Liver (tissue), 9 donors: ENCODE results near the gene AKT2. TPM values are rescaled to one million over a fixed set of nuclear protein-coding genes. Genes with fewer than 3 reads are reported as not detected.
A peak's percentile ranks its signal among the peaks of the same experiment; 100 is the strongest.

Source experiments
- DNase-seq: peaks from one replicate; pipeline ENCODE4 v3.0.0-alpha.2; 2017; ENCODE audit warnings: low spot score
- H3K27ac ChIP-seq, 2 donors: one replicate each; pipeline ENCODE4 v1.7.0; 2013; ENCODE audit warnings: inconsistent platforms in 2 of 2, low read length in 2 of 2, control low read depth in 1 of 2, low read depth in 1 of 2, mild to moderate bottlenecking in 1 of 2
- H3K27me3 ChIP-seq, 4 donors: one replicate each; pipeline versions ENCODE4 v1.6.1 to v1.7.0; 2013; ENCODE audit warnings: low read length in 3 of 4, inconsistent platforms in 1 of 4, mild to moderate bottlenecking in 1 of 4, moderate library complexity in 1 of 4; ENCODE audit not compliant: control insufficient read depth in 4 of 4, insufficient read depth in 4 of 4
- H3K36me3 ChIP-seq, 4 donors: one replicate each; pipeline versions ENCODE4 v1.6.1 to v1.7.0; 2013; ENCODE audit warnings: low read length in 3 of 4, mild to moderate bottlenecking in 3 of 4, low read depth in 1 of 4, moderate library complexity in 1 of 4; ENCODE audit not compliant: control insufficient read depth in 4 of 4, insufficient read depth in 3 of 4
- H3K4me1 ChIP-seq, 4 donors: one replicate each; pipeline versions ENCODE4 v1.6.1 to v1.7.0; 2013; ENCODE audit warnings: low read length in 3 of 4, mild to moderate bottlenecking in 3 of 4, moderate library complexity in 1 of 4; ENCODE audit not compliant: control insufficient read depth in 4 of 4, insufficient read depth in 4 of 4
- H3K4me3 ChIP-seq, 3 donors: one replicate each; pipeline versions ENCODE4 v1.6.1 to v1.7.0; 2013; ENCODE audit warnings: low read length in 3 of 3, control low read depth in 1 of 3, low read depth in 1 of 3, mild to moderate bottlenecking in 1 of 3
- H3K9ac ChIP-seq, 2 donors: one replicate each; pipeline ENCODE4 v1.7.0; 2013; ENCODE audit warnings: low read length in 2 of 2, mild to moderate bottlenecking in 2 of 2, moderate library complexity in 2 of 2, control low read depth in 1 of 2, low read depth in 1 of 2
- H3K9me3 ChIP-seq, 4 donors: one replicate each; pipeline versions ENCODE4 v1.6.1 to v1.7.0; 2013; ENCODE audit warnings: low read length in 3 of 4; ENCODE audit not compliant: control insufficient read depth in 4 of 4
- FOXA2 ChIP-seq: IDR thresholded peaks from 2 replicates; pipeline ENCODE4 v1.6.1; 2016; ENCODE audit warnings: antibody characterized with exemption
- GABPA ChIP-seq, 2 donors: IDR thresholded peaks in 1 of 2; conservative IDR thresholded peaks in 1 of 2; 2 replicates each; pipeline ENCODE4 v1.6.1; 2016; ENCODE audit warnings: antibody characterized with exemption in 2 of 2, mild to moderate bottlenecking in 1 of 2, moderate library complexity in 1 of 2
- HNF4A ChIP-seq, 2 donors: conservative IDR thresholded peaks; 2 replicates each; pipeline ENCODE4 v1.6.1; 2016; ENCODE audit warnings: antibody characterized with exemption in 2 of 2, mild to moderate bottlenecking in 2 of 2
- HNF4G ChIP-seq: IDR thresholded peaks from 2 replicates; pipeline ENCODE4 v1.6.1; 2016; ENCODE audit warnings: antibody characterized with exemption
- JUND ChIP-seq, 2 donors: IDR thresholded peaks; 2 replicates each; pipeline ENCODE4 v1.6.1; 2016; ENCODE audit warnings: antibody characterized with exemption in 2 of 2
- NR2F2 ChIP-seq: IDR thresholded peaks from 2 replicates; pipeline ENCODE4 v1.6.1; 2016; ENCODE audit warnings: antibody characterized with exemption
- RAD21 ChIP-seq, 2 donors: IDR thresholded peaks; 2 replicates each; pipeline ENCODE4 v1.6.1; 2016; ENCODE audit warnings: antibody characterized with exemption in 2 of 2, mild to moderate bottlenecking in 2 of 2
- RXRA ChIP-seq, 2 donors: IDR thresholded peaks; 2 replicates each; pipeline ENCODE4 v1.6.1; 2017 to 2018; ENCODE audit warnings: antibody characterized with exemption in 2 of 2, mild to moderate bottlenecking in 1 of 2
- SP1 ChIP-seq: IDR thresholded peaks from 2 replicates; pipeline ENCODE4 v1.6.1; 2018; ENCODE audit warnings: antibody characterized with exemption, mild to moderate bottlenecking
- TAF1 ChIP-seq: conservative IDR thresholded peaks from 2 replicates; pipeline ENCODE4 v1.6.1; 2016; ENCODE audit warnings: antibody characterized with exemption, mild to moderate bottlenecking
- YY1 ChIP-seq: IDR thresholded peaks from 2 replicates; pipeline ENCODE4 v1.6.1; 2016; ENCODE audit warnings: antibody characterized with exemption, mild to moderate bottlenecking
- WGBS: extraction: QIAGEN DNeasy Blood & Tissue Kit; methylation state at CpG from one replicate; pipeline ENCODE4 v1.1.7; 2013; 5-methylcytosine and 5-hydroxymethylcytosine counted together
- polyA plus RNA-seq, 2 donors: library from polyadenylated mRNA; stranded (reverse) in 1 of 2; unstranded in 1 of 2; fragments of 200-250 nt in 1 of 2; fragments of >200 nt in 1 of 2; fragmentation: Nextera tagmentation in 1 of 2; extraction: Ambion mirVana in 1 of 2; gene quantifications; one replicate each; pipeline versions ENCODE4 v1.2.1 to v1.2.3, GENCODE V29; 2013 to 2015
- total RNA-seq, 2 donors: library from RNA; depleted of rRNA; stranded (reverse); fragments of >200 nt; gene quantifications; one replicate each; pipeline ENCODE4 v1.2.3, GENCODE V29; 2014
- TF ChIP-seq, protein P1 (sequence below): IDR thresholded peaks from 2 replicates; pipeline ENCODE4 v1.6.1; 2016; ENCODE audit warnings: antibody characterized with exemption
- TF ChIP-seq, protein P2 (sequence below): IDR thresholded peaks from 2 replicates; pipeline ENCODE4 v1.6.1; 2016; ENCODE audit warnings: antibody characterized with exemption
- TF ChIP-seq, protein P3 (sequence below): fragments of 150-350 bp; IDR thresholded peaks from 2 replicates; pipeline ENCODE4 v1.5.1; 2017; ENCODE audit warnings: improper control_type of control experiment, low read depth, low read length; ENCODE audit not compliant: missing input control
- TF ChIP-seq, protein P4 (sequence below): IDR thresholded peaks from 2 replicates; pipeline ENCODE4 v1.6.1; 2016; ENCODE audit warnings: antibody characterized with exemption
- TF ChIP-seq, protein P5 (sequence below): IDR thresholded peaks from 2 replicates; pipeline ENCODE4 v1.6.1; 2016; ENCODE audit warnings: antibody characterized with exemption, mild to moderate bottlenecking
- donor health status: healthy.
- donor health status: healthy.
- donor health status: healthy.
- donor health status: healthy.
- donor health status: healthy.

AKT2 gene
- total and polyA plus RNA-seq, 4 donors, result 23.2 to 110 (median 60.4) TPM

DNA sequence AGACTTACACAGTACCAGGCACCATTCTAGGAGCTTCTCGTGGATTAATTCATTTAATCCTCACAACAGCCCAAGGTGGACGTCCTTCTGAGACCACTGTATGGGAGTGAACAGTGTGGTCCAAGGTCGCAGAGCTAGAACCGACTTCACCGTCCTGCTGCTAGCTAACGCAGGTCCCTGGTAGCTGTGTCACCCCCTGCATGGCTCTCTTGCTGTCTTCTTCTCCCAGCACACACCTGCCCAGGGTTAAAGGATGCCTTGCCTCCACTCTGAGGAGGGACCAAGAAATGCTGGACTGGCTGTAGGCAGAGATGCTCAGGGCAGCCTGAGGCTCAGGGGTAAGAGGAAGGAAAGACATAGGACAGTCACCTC lies 3.0 kb downstream of the AKT2 start (continued):
- TF ChIP-seq, protein P1, sequence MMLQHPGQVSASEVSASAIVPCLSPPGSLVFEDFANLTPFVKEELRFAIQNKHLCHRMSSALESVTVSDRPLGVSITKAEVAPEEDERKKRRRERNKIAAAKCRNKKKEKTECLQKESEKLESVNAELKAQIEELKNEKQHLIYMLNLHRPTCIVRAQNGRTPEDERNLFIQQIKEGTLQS, result no peak

DNA sequence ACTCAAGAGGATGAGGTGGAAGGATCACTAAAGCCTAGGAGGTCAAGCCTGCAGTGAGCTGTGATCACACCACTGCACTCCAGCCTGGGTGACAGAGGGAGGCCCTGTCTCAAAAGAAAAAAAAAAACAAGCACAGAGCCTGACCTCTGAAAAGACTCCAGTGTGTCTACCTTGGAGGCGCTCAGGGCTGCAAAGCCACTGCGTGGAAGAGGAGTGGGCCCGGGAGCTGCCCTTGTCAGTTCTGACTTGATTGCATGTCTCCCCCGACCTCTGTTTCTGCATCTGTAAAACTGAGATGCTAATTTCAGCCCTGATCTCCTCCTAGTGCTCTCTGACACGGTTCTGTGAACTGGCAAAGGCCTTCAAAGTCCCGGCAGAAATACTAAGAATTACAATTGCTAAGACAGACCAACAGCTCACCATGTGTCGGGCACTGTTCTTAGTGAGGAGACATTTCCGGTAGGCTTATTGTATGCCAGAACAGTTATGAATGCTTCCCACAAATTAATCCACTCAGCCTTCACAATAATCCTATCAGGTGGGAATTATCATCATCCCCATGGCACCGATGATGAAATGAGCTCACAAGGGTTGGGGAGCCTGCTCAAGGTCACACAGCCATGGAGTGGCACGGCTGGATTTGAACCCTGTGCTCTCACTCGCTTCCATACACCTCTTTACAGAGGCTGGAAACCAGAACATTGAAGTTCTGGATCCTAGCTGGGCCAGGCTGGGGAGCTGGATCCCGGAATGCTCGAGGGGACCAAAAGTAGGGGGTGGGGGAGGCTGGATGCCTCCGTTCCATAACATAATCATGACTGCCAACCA lies 3.5 kb downstream of the AKT2 start:
- H3K27me3 ChIP-seq, result no peaks in the 10 kb centered on the region
- no peak for TF ChIP-seq FOXA2
- no peak for TF ChIP-seq JUND (IDR thresholded peaks at IDR 0.05)
- TF ChIP-seq RAD21 (IDR thresholded peaks at IDR 0.05), result no peak
- no peak for TF ChIP-seq RXRA (IDR thresholded peaks at IDR 0.05)
- TF ChIP-seq, protein P2, sequence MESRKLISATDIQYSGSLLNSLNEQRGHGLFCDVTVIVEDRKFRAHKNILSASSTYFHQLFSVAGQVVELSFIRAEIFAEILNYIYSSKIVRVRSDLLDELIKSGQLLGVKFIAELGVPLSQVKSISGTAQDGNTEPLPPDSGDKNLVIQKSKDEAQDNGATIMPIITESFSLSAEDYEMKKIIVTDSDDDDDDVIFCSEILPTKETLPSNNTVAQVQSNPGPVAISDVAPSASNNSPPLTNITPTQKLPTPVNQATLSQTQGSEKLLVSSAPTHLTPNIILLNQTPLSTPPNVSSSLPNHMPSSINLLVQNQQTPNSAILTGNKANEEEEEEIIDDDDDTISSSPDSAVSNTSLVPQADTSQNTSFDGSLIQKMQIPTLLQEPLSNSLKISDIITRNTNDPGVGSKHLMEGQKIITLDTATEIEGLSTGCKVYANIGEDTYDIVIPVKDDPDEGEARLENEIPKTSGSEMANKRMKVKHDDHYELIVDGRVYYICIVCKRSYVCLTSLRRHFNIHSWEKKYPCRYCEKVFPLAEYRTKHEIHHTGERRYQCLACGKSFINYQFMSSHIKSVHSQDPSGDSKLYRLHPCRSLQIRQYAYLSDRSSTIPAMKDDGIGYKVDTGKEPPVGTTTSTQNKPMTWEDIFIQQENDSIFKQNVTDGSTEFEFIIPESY, result no peak
- no peak for TF ChIP-seq SP1
- no peak for TF ChIP-seq GABPA (IDR thresholded peaks at IDR 0.05 in 1 of 2, conservative IDR thresholded peaks at IDR 0.05 in 1 of 2)
- TF ChIP-seq TAF1, result no peak
- TF ChIP-seq, protein P3, sequence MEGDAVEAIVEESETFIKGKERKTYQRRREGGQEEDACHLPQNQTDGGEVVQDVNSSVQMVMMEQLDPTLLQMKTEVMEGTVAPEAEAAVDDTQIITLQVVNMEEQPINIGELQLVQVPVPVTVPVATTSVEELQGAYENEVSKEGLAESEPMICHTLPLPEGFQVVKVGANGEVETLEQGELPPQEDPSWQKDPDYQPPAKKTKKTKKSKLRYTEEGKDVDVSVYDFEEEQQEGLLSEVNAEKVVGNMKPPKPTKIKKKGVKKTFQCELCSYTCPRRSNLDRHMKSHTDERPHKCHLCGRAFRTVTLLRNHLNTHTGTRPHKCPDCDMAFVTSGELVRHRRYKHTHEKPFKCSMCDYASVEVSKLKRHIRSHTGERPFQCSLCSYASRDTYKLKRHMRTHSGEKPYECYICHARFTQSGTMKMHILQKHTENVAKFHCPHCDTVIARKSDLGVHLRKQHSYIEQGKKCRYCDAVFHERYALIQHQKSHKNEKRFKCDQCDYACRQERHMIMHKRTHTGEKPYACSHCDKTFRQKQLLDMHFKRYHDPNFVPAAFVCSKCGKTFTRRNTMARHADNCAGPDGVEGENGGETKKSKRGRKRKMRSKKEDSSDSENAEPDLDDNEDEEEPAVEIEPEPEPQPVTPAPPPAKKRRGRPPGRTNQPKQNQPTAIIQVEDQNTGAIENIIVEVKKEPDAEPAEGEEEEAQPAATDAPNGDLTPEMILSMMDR, result no peak
- TF ChIP-seq HNF4G, result no peak
- TF ChIP-seq NR2F2, result no peak
- TF ChIP-seq HNF4A (conservative IDR thresholded peaks at IDR 0.05), result no peak
- TF ChIP-seq, protein P4, sequence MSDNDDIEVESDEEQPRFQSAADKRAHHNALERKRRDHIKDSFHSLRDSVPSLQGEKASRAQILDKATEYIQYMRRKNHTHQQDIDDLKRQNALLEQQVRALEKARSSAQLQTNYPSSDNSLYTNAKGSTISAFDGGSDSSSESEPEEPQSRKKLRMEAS, result no peak
- no peak for TF ChIP-seq YY1
- TF ChIP-seq, protein P5, sequence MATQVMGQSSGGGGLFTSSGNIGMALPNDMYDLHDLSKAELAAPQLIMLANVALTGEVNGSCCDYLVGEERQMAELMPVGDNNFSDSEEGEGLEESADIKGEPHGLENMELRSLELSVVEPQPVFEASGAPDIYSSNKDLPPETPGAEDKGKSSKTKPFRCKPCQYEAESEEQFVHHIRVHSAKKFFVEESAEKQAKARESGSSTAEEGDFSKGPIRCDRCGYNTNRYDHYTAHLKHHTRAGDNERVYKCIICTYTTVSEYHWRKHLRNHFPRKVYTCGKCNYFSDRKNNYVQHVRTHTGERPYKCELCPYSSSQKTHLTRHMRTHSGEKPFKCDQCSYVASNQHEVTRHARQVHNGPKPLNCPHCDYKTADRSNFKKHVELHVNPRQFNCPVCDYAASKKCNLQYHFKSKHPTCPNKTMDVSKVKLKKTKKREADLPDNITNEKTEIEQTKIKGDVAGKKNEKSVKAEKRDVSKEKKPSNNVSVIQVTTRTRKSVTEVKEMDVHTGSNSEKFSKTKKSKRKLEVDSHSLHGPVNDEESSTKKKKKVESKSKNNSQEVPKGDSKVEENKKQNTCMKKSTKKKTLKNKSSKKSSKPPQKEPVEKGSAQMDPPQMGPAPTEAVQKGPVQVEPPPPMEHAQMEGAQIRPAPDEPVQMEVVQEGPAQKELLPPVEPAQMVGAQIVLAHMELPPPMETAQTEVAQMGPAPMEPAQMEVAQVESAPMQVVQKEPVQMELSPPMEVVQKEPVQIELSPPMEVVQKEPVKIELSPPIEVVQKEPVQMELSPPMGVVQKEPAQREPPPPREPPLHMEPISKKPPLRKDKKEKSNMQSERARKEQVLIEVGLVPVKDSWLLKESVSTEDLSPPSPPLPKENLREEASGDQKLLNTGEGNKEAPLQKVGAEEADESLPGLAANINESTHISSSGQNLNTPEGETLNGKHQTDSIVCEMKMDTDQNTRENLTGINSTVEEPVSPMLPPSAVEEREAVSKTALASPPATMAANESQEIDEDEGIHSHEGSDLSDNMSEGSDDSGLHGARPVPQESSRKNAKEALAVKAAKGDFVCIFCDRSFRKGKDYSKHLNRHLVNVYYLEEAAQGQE, result no peak
- no peak overlapping the region for H3K9ac ChIP-seq
- H3K4me1 ChIP-seq, result peaks cover 37 to 79% (median 68%) of the 10 kb centered on the region in 4 donors
- no peaks in the 10 kb centered on the region for H3K36me3 ChIP-seq
- no peaks in the 10 kb centered on the region for H3K9me3 ChIP-seq
- DNase-seq, result no peak
- H3K4me3 ChIP-seq, result no peak overlapping the region
- H3K27ac ChIP-seq, result peak overlapping the region; percentile 92 to 93
- 75% methylated on average over 14 of the region's 14 CpGs for WGBS
